Heart left ventricle (tissue), 16 donors: ENCODE data around the gene MAP3K3. TPM values are rescaled to one million over a fixed set of nuclear protein-coding genes. Genes with fewer than 3 reads are reported as not detected.

Experiments used
- ATAC-seq, 4 donors: fragments of 200-7000 bp; cut with Tn5 transposase; one replicate each; pipeline ENCODE4 v1.9.1; 2020 to 2022; ENCODE audit warnings: moderate library complexity in 4 of 4, mild to moderate bottlenecking in 3 of 4, moderate number of reproducible peaks in 1 of 4
- DNase-seq, 5 donors: peaks; one replicate each; pipeline ENCODE4 v3.0.0-alpha.2; 2020
- H3K27ac ChIP-seq, 12 donors: fragments of 200-600 bp; sonication (generic) in 4 of 12; one replicate each; pipeline versions ENCODE4 v1.5.0 to v1.8.0; 2016 to 2022; ENCODE audit warnings: mild to moderate bottlenecking in 2 of 12
- H3K27me3 ChIP-seq, 9 donors: fragments of 200-600 bp; sonication (generic) in 2 of 9; one replicate each; pipeline versions ENCODE4 v1.5.1 to v1.8.0; 2016 to 2022; ENCODE audit warnings: mild to moderate bottlenecking in 3 of 9
- H3K36me3 ChIP-seq, 9 donors: fragments of 200-600 bp; sonication (generic) in 2 of 9; one replicate each; pipeline versions ENCODE4 v1.5.0 to v1.8.0; 2018 to 2022; ENCODE audit warnings: mild to moderate bottlenecking in 2 of 9
- H3K4me1 ChIP-seq, 12 donors: fragments of 200-600 bp; sonication (generic) in 4 of 12; one replicate each; pipeline versions ENCODE4 v1.5.0 to v1.8.0; 2016 to 2022; ENCODE audit warnings: mild to moderate bottlenecking in 3 of 12
- H3K4me3 ChIP-seq, 12 donors: fragments of 200-600 bp; sonication (generic) in 4 of 12; one replicate each; pipeline versions ENCODE4 v1.5.0 to v1.8.0; 2017 to 2022; ENCODE audit warnings: mild to moderate bottlenecking in 9 of 12, moderate library complexity in 4 of 12
- H3K9me3 ChIP-seq, 12 donors: fragments of 200-600 bp; sonication (generic) in 4 of 12; one replicate each; pipeline versions ENCODE4 v1.5.0 to v1.8.0; 2016 to 2022; ENCODE audit warnings: mild to moderate bottlenecking in 1 of 12
- CTCF ChIP-seq, 12 donors: fragments of 200-600 bp; sonication (generic) in 4 of 12; IDR thresholded peaks; one replicate each; pipeline versions ENCODE4 v1.5.0 to v1.8.0; 2018 to 2022; ENCODE audit warnings: antibody characterized with exemption in 12 of 12, mild to moderate bottlenecking in 5 of 12
- POLR2A ChIP-seq, 2 donors: fragments of 450-650 bp; IDR thresholded peaks; one replicate each; pipeline ENCODE4 v1.6.1; 2017; ENCODE audit warnings: antibody characterized with exemption in 2 of 2, mild to moderate bottlenecking in 2 of 2, moderate library complexity in 2 of 2
- WGBS, 4 donors: extraction: QIAGEN DNeasy Blood & Tissue Kit in 2 of 4; methylation state at CpG; one replicate each; pipeline versions ENCODE4 v1.1.5 to v1.1.7; 2013 to 2018; 5-methylcytosine and 5-hydroxymethylcytosine counted together
- intact Hi-C, 10 donors: fragments of 100-400 bp; cut with DNase I; formaldehyde crosslinking; loops; one replicate each; pipeline versions ENCODE4 v1.11.1 to v1.14.2; 2022
- polyA plus RNA-seq, 2 donors: library from polyadenylated mRNA; stranded (reverse); fragments of 200-250 nt; gene quantifications; one replicate each; pipeline ENCODE4 v1.2.3, GENCODE V29; 2013
- total RNA-seq, 9 donors: library from RNA; depleted of rRNA in 2 of 9; stranded (reverse); fragments of >200 nt in 2 of 9; fragmentation: NEBNext Ultra II Directional in 3 of 9; extraction: Animal tissue kit (Norgen Biotek cat#: 25700) in 3 of 9; gene quantifications; one replicate each; pipeline versions ENCODE4 v1.1.0 to v1.2.4, GENCODE V29; 2016 to 2023
- donor health status: ischemic (EF 13 %, LVEDD 7.1; RV severe dilation, severe dysfunction).
- donor health status: healthy with polysubstance abuse.
- donor health status: DM: no; HTN: yes; CAD: no.
- donor health status: DM: no; HTN: no; CAD: no.
- donor health status: ischemic (EF 25% LVEDD 6.9; RV normal size, moderate dysfunction).
- donor health status: ischemic (EF 25% LVEDD 5.7; RV mildly dilated, moderate dysfunction).
- donor health status: healthy.
- donor health status: DM: yes; HTN: yes; CAD: no.
- donor health status: ischemic (EF 35%, LVEDD 5.7; RV mildly dilated, moderate dysfunction).
- donor health status: nonischemic (EF 11% LVEDD 7.7; RV severe dilation, severe dysfunction).
- donor health status: DM: yes; HTN: yes; CAD: no.
- donor health status: PGD.
- donor health status: ischemic (EF 29% LVEDD 5.4; RV normal size, mild dysfunction).
- donor health status: nonischemic (EF 23%, LVEDD 6.1; RV moderate dilation, normal function).

The MAP3K3 gene
- total and polyA plus RNA-seq, 11 donors: 20.5 to 102 (median 58.0) TPM

GRCh38 chr17:63647065-63647725 is 25.0 kb downstream of the MAP3K3 start:
- ATAC-seq: no peak
- 76 to 90% (median 82%) methylated on average over 4 of the region's 4 CpGs for WGBS, 4 donors
- intact Hi-C loops: no loop called here

GRCh38 chr17:63647936-63648335 is 25.7 kb downstream of the MAP3K3 start:
- Histone ChIP-seq H3K9me3 (no peaks in the 10 kb centered on the region), H3K4me1 (peaks cover 0 to 90% (median 13%) of the 10 kb centered on the region in 12 donors), H3K27me3 (no peaks in the 10 kb centered on the region), H3K36me3 (peaks cover 0 to 94% (median 69%) of the 10 kb centered on the region in 9 donors), H3K4me3 (no peak overlapping the region), H3K27ac (no peak overlapping the region)
- TF ChIP-seq CTCF (IDR thresholded peaks at IDR 0.05): no peak
- TF ChIP-seq POLR2A (IDR thresholded peaks at IDR 0.05): no peak
- intact Hi-C loops: no loop called here
- DNase-seq: no peak
- ATAC-seq: no peak

More at GRCh38 chr17:63647065-63647725, 25.0 kb downstream of the MAP3K3 start:
- Histone ChIP-seq H3K4me3 (no peak overlapping the region), H3K27me3 (no peaks in the 10 kb centered on the region), H3K4me1 (peaks cover 0 to 94% (median 13%) of the 10 kb centered on the region in 12 donors), H3K9me3 (no peaks in the 10 kb centered on the region), H3K27ac (peak overlapping the region in 3 of 12 donors; percentile 8 to 83 (median 14)), H3K36me3 (peaks cover 0 to 91% (median 67%) of the 10 kb centered on the region in 9 donors)
- TF ChIP-seq CTCF (IDR thresholded peaks at IDR 0.05): no peak
- no peak for TF ChIP-seq POLR2A (IDR thresholded peaks at IDR 0.05)
- no peak for DNase-seq

GRCh38 chr17:63649813-63650212 is 27.6 kb downstream of the MAP3K3 start:
- Histone ChIP-seq H3K36me3 (peaks cover 0 to 96% (median 70%) of the 10 kb centered on the region in 9 donors), H3K27ac (no peak overlapping the region), H3K9me3 (no peaks in the 10 kb centered on the region), H3K4me3 (no peak overlapping the region), H3K27me3 (no peaks in the 10 kb centered on the region), H3K4me1 (peaks cover 0 to 74% (median 17%) of the 10 kb centered on the region in 12 donors)
- intact Hi-C loops: no loop called here
- WGBS, 4 donors: 89 to 100% (median 97%) methylated on average over 1 of the region's 1 CpG
- no peak for DNase-seq
- no peak for TF ChIP-seq POLR2A (IDR thresholded peaks at IDR 0.05)
- TF ChIP-seq CTCF (IDR thresholded peaks at IDR 0.05): no peak
- ATAC-seq: peak in 1 of 4 donors; percentile 29

GRCh38 chr17:63652106-63652505 is 29.9 kb downstream of the MAP3K3 start:
- Histone ChIP-seq H3K36me3 (peaks cover 0 to 94% (median 77%) of the 10 kb centered on the region in 9 donors), H3K27ac (peak overlapping the region in 1 of 12 donors; percentile 15), H3K4me1 (peaks cover 0 to 55% (median 3%) of the 10 kb centered on the region in 12 donors), H3K4me3 (no peak overlapping the region), H3K27me3 (no peaks in the 10 kb centered on the region), H3K9me3 (no peaks in the 10 kb centered on the region)
- ATAC-seq (peak in 3 of 4 donors; percentile 38 to 72 (median 59)), DNase-seq (no peak)
- TF ChIP-seq POLR2A (IDR thresholded peaks at IDR 0.05): no peak
- TF ChIP-seq CTCF (IDR thresholded peaks at IDR 0.05): no peak
- intact Hi-C loops: no loop called here
- WGBS, 4 donors: 64 to 69% (median 65%) methylated on average over 3 of the region's 3 CpGs
